ENCODE results near the gene RFX2. TPM values are rescaled to one million over a fixed set of nuclear protein-coding genes. Genes with fewer than 3 reads are reported as not detected.

RFX2 gene
- total RNA-seq, 1 donor from 2014 or later = 3.2 TPM

DNA sequence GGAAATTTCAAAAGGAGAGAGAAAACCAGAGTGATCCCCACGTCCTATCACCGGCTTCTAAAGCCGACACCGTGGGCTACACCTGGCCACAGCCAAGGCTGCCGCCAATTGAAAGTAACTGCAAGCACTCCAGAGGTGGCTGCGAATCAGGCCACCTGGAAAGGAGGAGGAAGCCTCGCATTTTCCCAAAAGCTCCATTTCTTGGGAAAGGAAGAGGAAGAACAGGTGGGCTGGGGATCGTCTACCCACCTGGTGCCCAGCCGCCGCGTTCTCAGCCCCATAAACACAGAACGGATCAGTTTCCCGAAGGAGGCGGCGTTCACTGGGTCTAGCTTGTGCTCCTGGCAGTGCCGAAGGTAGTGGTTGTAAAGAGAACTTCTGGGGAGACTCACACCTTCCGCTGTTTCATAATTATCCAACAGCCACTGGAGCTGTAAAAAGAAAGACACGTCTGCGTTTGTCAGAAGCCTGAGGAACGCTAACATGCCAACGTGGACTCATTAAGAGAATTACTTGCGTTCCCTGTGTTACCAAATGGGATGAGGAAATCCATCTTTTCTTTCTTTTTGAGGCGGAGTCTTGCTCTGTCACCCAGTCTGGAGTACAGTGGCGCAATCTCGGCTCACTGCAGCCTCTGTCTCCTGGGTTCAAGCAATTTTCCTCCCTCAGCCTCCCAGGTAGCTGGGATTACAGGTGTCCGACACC lies 94.3 kb downstream of the RFX2 start:
- Histone ChIP-seq H3K4me1 (ENCODE audit: insufficient read depth, low read length) (no peaks in the 10 kb centered on the region), H3K27ac (ENCODE audit: low read depth, low read length) (no peak overlapping the region), H3K9ac (ENCODE audit: low read length) (no peak overlapping the region), H3K9me3 (ENCODE audit: insufficient read depth, low read depth, low read length) (no peaks in the 10 kb centered on the region), H4K20me1 (ENCODE audit: insufficient read depth, low read length) (no peaks in the 10 kb centered on the region), H3K4me3 (ENCODE audit: insufficient read depth, low read depth, low read length) (no peak overlapping the region), H2AFZ (ENCODE audit: low read depth, low read length) (no peak overlapping the region), H3K27me3 (ENCODE audit: insufficient read depth, low read length) (no peaks in the 10 kb centered on the region), H3K36me3 (ENCODE audit: insufficient read depth, low read length) (no peaks in the 10 kb centered on the region), H3K4me2 (ENCODE audit: low read length) (no peak overlapping the region), H3K79me2 (ENCODE audit: insufficient read depth, low read length) (no peaks in the 10 kb centered on the region)
- Mint-ChIP-seq H3K4me3 (ENCODE audit: unreplicated experiment) (no peak overlapping the region), H3K27me3 (ENCODE audit: low read depth, unreplicated experiment) (peaks cover 27% of the 10 kb centered on the region), H3K36me3 (ENCODE audit: low read depth, unreplicated experiment) (no peaks in the 10 kb centered on the region), H3K9me3 (ENCODE audit: unreplicated experiment) (peaks cover 1% of the 10 kb centered on the region), H3K27ac (ENCODE audit: unreplicated experiment) (no peak overlapping the region), H3K4me1 (ENCODE audit: low read depth, unreplicated experiment) (peaks cover 10% of the 10 kb centered on the region)
- no peak for DNase-seq (ENCODE audit: low read depth)
- TF ChIP-seq, protein P1, sequence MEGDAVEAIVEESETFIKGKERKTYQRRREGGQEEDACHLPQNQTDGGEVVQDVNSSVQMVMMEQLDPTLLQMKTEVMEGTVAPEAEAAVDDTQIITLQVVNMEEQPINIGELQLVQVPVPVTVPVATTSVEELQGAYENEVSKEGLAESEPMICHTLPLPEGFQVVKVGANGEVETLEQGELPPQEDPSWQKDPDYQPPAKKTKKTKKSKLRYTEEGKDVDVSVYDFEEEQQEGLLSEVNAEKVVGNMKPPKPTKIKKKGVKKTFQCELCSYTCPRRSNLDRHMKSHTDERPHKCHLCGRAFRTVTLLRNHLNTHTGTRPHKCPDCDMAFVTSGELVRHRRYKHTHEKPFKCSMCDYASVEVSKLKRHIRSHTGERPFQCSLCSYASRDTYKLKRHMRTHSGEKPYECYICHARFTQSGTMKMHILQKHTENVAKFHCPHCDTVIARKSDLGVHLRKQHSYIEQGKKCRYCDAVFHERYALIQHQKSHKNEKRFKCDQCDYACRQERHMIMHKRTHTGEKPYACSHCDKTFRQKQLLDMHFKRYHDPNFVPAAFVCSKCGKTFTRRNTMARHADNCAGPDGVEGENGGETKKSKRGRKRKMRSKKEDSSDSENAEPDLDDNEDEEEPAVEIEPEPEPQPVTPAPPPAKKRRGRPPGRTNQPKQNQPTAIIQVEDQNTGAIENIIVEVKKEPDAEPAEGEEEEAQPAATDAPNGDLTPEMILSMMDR (IDR thresholded peaks at IDR 0.05; ENCODE audit: insufficient read depth, low read depth, low read length) = no peak
- no peak for TF ChIP-seq EZH2 (IDR thresholded peaks at IDR 0.05; ENCODE audit: insufficient read depth, low read length)
- FAIRE-seq = no peak

DNA sequence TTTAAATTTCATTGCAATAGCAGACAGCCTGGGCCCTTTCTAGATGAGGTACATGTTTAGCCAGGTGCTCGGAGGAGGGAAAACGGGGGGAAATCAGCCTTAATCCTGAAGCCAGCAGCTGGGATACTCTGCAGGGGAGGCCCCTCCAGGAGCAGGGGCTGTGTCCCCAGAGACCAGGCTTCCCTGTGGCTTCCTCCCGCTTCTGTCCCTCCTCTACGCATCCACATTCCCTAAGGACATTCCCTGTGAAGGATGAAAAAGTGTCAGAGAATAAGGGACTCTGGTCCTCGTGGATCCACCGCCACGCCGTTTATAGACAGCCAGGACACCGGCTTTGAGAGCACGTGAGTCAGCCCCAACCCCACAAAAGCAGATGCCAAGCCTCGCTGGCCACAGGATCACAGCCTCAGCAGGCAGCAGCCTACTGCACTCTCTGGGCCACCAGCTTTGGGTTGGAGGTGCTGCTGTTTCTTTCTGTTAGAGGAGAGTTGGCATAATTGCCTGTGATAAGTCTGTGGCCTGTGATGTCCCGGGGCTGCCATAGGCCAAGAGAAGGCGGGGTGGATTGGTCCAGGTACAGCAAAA lies 95.7 kb downstream of the RFX2 start:
- Histone ChIP-seq H3K79me2 (ENCODE audit: insufficient read depth, low read length) (no peaks in the 10 kb centered on the region), H4K20me1 (ENCODE audit: insufficient read depth, low read length) (no peaks in the 10 kb centered on the region), H3K9me3 (ENCODE audit: insufficient read depth, low read depth, low read length) (no peaks in the 10 kb centered on the region), H3K9ac (ENCODE audit: low read length) (no peak overlapping the region), H3K36me3 (ENCODE audit: insufficient read depth, low read length) (no peaks in the 10 kb centered on the region), H3K4me1 (ENCODE audit: insufficient read depth, low read length) (no peaks in the 10 kb centered on the region), H3K27me3 (ENCODE audit: insufficient read depth, low read length) (no peaks in the 10 kb centered on the region), H3K27ac (ENCODE audit: low read depth, low read length) (no peak overlapping the region), H3K4me3 (ENCODE audit: insufficient read depth, low read depth, low read length) (no peak overlapping the region), H3K4me2 (ENCODE audit: low read length) (no peak overlapping the region), H2AFZ (ENCODE audit: low read depth, low read length) (no peak overlapping the region)
- no peak for TF ChIP-seq EZH2 (IDR thresholded peaks at IDR 0.05; ENCODE audit: insufficient read depth, low read length)
- TF ChIP-seq, protein P1 (IDR thresholded peaks at IDR 0.05; ENCODE audit: insufficient read depth, low read depth, low read length) = no peak
- FAIRE-seq (no peak), DNase-seq (ENCODE audit: low read depth) (no peak)
- H3K36me3 Mint-ChIP-seq (ENCODE audit: low read depth, unreplicated experiment) = no peaks in the 10 kb centered on the region
- H3K4me3 Mint-ChIP-seq (ENCODE audit: unreplicated experiment) = no peak overlapping the region
- peaks cover 10% of the 10 kb centered on the region for H3K4me1 Mint-ChIP-seq (ENCODE audit: low read depth, unreplicated experiment)
- H3K27me3 Mint-ChIP-seq (ENCODE audit: low read depth, unreplicated experiment) = peaks cover 24% of the 10 kb centered on the region
- no peak overlapping the region for H3K27ac Mint-ChIP-seq (ENCODE audit: unreplicated experiment)
- peaks cover 1% of the 10 kb centered on the region for H3K9me3 Mint-ChIP-seq (ENCODE audit: unreplicated experiment)
